HG03095 (cell line): ENCODE measurements around the gene ITIH4.

Source experiments
- ATAC-seq: cut with Tn5 transposase; IDR thresholded peaks from one replicate; pipeline ENCODE4 v1.9.1; 2021; ENCODE audit warnings: moderate library complexity; ENCODE audit not compliant: unreplicated experiment

The ITIH4 gene

GRCh38 chr3:52834871-52835501, 4.5 kb upstream of the ITIH4 start, which contains the start of gene MUSTN1:
TSS of gene MUSTN1 (minus strand) at chr3:52835019. CDS start at chr3:52834948, 71 bp downstream.
- no peak for ATAC-seq

- ATAC-seq: no peak
Observed at GRCh38 chr3:52833202-52833601, 2.7 kb upstream of the ITIH4 start.

GRCh38 chr3:52831500-52832301, 1.2 kb upstream of the ITIH4 start:
- ATAC-seq: no peak

GRCh38 chr3:52829906-52830463, 487 bp downstream of the ITIH4 start:
- ATAC-seq: no peak

GRCh38 chr3:52829482-52829881, 990 bp downstream of the ITIH4 start:
- ATAC-seq: no peak

GRCh38 chr3:52827866-52828376, 2.6 kb downstream of the ITIH4 start:
- no peak for ATAC-seq

- ATAC-seq: no peak
Observed at GRCh38 chr3:52827441-52827840, 3.0 kb downstream of the ITIH4 start.

GRCh38 chr3:52824037-52824436, 6.4 kb downstream of the ITIH4 start:
- ATAC-seq: no peak

- no peak for ATAC-seq
Observed at GRCh38 chr3:52822363-52822762, 8.1 kb downstream of the ITIH4 start.

GRCh38 chr3:52820736-52821135, 9.7 kb downstream of the ITIH4 start:
- no peak for ATAC-seq

- ATAC-seq: no peak
Observed at GRCh38 chr3:52819936-52820335, 10.5 kb downstream of the ITIH4 start.

GRCh38 chr3:52817860-52818259, 12.6 kb downstream of the ITIH4 start:
- ATAC-seq: no peak

- no peak for ATAC-seq
Observed at GRCh38 chr3:52817221-52817620, 13.3 kb downstream of the ITIH4 start.

GRCh38 chr3:52816654-52817053, 13.8 kb downstream of the ITIH4 start:
- no peak for ATAC-seq

- ATAC-seq: no peak
Observed at GRCh38 chr3:52816199-52816598, 14.3 kb downstream of the ITIH4 start.

GRCh38 chr3:52813810-52814209, 16.7 kb downstream of the ITIH4 start:
- no peak for ATAC-seq

GRCh38 chr3:52811452-52812011, 18.9 kb downstream of the ITIH4 start:
- ATAC-seq: no peak

GRCh38 chr3:52810923-52811322, 19.5 kb downstream of the ITIH4 start:
- ATAC-seq: no peak

GRCh38 chr3:52809662-52810377, 20.7 kb downstream of the ITIH4 start:
- ATAC-seq: no peak

GRCh38 chr3:52809149-52809548, 21.3 kb downstream of the ITIH4 start:
- no peak for ATAC-seq
